Endometrial microvascular endothelial cells (primary cell): ENCODE results near the gene FAM81B. TPM values are rescaled to one million over a fixed set of nuclear protein-coding genes. Genes with fewer than 3 reads are reported as not detected.

Source experiments
- in situ Hi-C: cut with HindIII; loops from 2 replicates; pipeline ENCODE4 v1.10.0; 2017; ENCODE audit warnings: low sequenced_read_pairs, low pct_unique_long_range_greater_than_20kb; ENCODE audit errors: inconsistent ontology term
- total RNA-seq: library from RNA; depleted of rRNA; stranded (reverse); fragments of >200 nt; gene quantifications from one replicate; pipeline ENCODE4 v1.2.3, GENCODE V29; 2015; ENCODE audit errors: inconsistent ontology term

FAM81B gene
- total RNA-seq, 1 donor from 2014 or later = not detected

DNA sequence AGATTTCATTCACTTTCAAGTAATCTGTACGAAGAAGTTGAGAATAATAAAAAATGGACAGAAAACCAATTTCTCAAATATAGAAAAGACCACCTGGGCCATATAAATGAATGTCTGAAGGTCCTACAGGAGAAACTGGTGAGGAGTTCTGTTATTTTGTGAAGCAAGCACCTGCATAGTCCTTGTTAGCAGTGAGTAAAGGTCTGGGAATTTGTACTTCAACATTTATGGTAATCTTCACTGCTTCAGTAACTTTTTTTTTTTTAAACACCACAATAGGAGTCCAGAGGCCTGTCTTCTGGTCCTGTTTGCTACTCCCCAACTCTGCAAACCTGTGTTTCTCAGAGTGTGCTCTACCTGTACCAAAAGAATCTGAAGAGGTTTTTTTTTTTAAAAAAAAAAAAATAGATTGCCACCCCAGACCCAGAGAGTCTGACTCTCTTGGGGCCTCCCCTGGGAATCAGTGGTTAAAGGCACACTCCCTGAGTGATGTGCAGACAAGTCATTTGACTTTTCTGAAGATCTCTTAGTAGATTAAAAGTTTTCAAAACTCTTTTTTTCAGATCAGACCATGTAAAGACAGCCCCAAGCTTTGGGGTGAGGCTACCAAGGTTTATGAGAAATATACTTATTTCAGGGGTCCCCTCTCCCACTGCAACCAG is 55.5 kb downstream of the FAM81B start:
- in situ Hi-C loops = no loop called here

GRCh38 chr5:95447961-95448360 is 56.8 kb downstream of the FAM81B start:
- in situ Hi-C loops = no loop called here

DNA sequence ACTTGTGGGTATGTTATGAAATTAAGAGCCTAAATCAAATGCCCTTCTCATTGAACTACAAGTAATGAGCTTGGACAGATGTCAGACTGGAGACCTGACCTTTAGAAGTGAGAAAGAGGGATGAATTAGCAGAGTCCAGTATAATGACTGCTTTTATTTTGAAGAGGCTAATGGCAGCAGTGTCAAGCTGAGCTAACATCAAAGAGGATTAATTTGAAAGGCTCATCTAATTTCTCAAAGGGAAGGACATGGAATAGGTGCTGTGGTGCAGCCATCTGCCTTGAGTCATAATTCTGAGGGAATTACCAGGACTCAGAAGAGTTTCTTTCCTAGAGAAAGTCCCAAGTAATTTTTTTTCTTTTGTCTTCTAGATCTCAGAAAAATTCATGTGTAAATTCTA is 57.6 kb downstream of the FAM81B start:
- in situ Hi-C loops = no loop called here

DNA sequence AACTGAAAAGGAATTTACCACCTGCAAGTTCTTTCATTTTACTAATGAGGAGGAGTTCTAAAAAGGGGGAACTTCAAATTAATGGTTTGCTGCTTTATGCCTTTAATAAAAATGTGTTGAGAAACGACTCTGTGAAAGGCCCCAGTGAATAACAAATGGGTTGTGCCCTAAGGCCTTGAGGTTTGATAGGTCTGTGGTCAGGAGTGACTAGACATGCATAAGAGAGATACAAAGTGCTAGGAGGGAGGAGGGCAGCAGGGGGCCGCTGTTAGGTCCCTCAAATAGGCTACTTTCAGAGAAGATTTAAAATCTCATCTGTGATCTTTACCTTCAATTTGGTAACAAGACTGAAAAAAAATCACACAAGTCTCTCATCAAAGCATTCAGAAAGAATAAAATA is 58.3 kb downstream of the FAM81B start:
- in situ Hi-C loops = no loop called here

DNA sequence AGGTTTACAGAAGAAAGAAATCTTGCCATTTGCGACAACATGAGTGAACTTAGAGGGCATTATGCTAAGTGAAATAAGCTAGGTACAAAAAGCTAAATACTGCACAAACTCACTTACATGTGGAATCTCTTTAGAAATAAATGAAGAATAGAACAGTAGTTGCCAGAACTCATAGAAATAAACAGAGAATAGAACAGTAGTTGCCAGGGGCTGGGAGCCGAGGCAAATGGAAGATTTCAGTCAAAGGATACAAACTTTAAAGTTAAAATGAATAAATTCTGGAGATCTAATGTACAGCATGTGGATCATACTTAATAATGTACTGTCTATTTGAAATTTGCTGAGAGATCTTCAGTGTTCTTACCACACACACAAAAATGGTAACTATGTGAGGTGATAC is 63.4 kb downstream of the FAM81B start:
- in situ Hi-C loops = no loop called here

GRCh38 chr5:95460665-95461064 is 69.5 kb downstream of the FAM81B start:
- in situ Hi-C loops = no loop called here

GRCh38 chr5:95471487-95471886 is 80.3 kb downstream of the FAM81B start:
- in situ Hi-C loops = no loop called here

GRCh38 chr5:95471942-95472341 is 80.8 kb downstream of the FAM81B start:
- in situ Hi-C loops = no loop called here

GRCh38 chr5:95484421-95484820 is 93.3 kb downstream of the FAM81B start:
- in situ Hi-C loops = no loop called here

GRCh38 chr5:95486191-95486590 is 95.0 kb downstream of the FAM81B start:
- in situ Hi-C loops = no loop called here

DNA sequence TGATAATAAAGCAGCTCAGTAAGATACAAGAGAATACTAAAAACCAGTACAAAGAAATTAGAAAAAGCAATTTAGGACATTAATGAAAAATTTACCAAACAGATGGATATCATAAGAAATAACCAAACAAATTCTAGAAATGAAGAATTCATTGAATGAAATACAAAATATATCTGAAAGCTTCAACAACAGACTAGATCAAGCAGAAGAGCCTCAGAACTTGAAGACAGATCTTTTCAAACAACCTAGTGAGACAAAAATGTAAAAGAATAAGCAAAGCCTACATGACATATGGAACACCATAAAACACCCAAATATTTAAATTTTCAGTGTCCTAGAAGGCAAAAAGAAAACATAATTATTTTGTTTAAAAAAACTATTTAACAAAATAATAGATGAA is 96.7 kb downstream of the FAM81B start:
- in situ Hi-C loops = no loop called here

Other genes with a start within 250 kb of the FAM81B start
- gene MCTP1, start 106.3 kb upstream of the FAM81B start, total RNA-seq = 53.8 TPM
- 83.2 TPM for gene SKIC3, start 163.6 kb downstream of the FAM81B start, total RNA-seq
- gene ARSK, start 163.7 kb downstream of the FAM81B start, total RNA-seq = 7.5 TPM
- 0.84 TPM for gene GPR150, start 228.7 kb downstream of the FAM81B start, total RNA-seq